Fibroblast of skin of abdomen (primary cell): ENCODE data around the gene ASIC1.

ENCODE experiments used
- DNase-seq: peaks from one replicate; pipeline ENCODE4 v3.0.0-alpha.2; 2013

Gene ASIC1

GRCh38 chr12:50041062-50041860 is 16.1 kb upstream of the ASIC1 start:
- no peak for DNase-seq

- DNase-seq = no peak
Measured at GRCh38 chr12:50041962-50042361, 15.4 kb upstream of the ASIC1 start.

- DNase-seq = no peak
Measured at GRCh38 chr12:50042693-50043092, 14.7 kb upstream of the ASIC1 start.

GRCh38 chr12:50043308-50043707 is 14.1 kb upstream of the ASIC1 start:
- DNase-seq = no peak

GRCh38 chr12:50043854-50044253 is 13.5 kb upstream of the ASIC1 start:
- no peak for DNase-seq

- DNase-seq = no peak
Measured at GRCh38 chr12:50047693-50048250, 9.6 kb upstream of the ASIC1 start.

- DNase-seq = no peak
Measured at GRCh38 chr12:50049254-50050118, 7.9 kb upstream of the ASIC1 start.

GRCh38 chr12:50050119-50050385 is 7.3 kb upstream of the ASIC1 start:
- DNase-seq = no peak

- DNase-seq = peak; percentile 72
Measured at GRCh38 chr12:50050410-50051098, 6.8 kb upstream of the ASIC1 start.

GRCh38 chr12:50051101-50051806 is 6.1 kb upstream of the ASIC1 start:
- DNase-seq = no peak

GRCh38 chr12:50052544-50052943 is 4.9 kb upstream of the ASIC1 start:
- DNase-seq = no peak

- DNase-seq = no peak
Measured at GRCh38 chr12:50052964-50053363, 4.4 kb upstream of the ASIC1 start.

- DNase-seq = no peak
Measured at GRCh38 chr12:50053583-50053982, 3.8 kb upstream of the ASIC1 start.

GRCh38 chr12:50055831-50056638 is 1.4 kb upstream of the ASIC1 start:
- peak; percentile 29 for DNase-seq

- no peak for DNase-seq
Measured at GRCh38 chr12:50056639-50056976, 788 bp upstream of the ASIC1 start.

GRCh38 chr12:50057896-50058670 is 687 bp downstream of the ASIC1 start:
- DNase-seq = no peak

- no peak for DNase-seq
Measured at GRCh38 chr12:50058743-50059312, 1.4 kb downstream of the ASIC1 start.

- DNase-seq = peak; percentile 41
Measured at GRCh38 chr12:50059440-50060119, 2.2 kb downstream of the ASIC1 start.

- DNase-seq = no peak
Measured at GRCh38 chr12:50060120-50060468, 2.7 kb downstream of the ASIC1 start.

GRCh38 chr12:50061171-50061570 is 3.8 kb downstream of the ASIC1 start:
- no peak for DNase-seq
